Measurements from ENCODE around the gene DHRS13. TPM values are rescaled to one million over a fixed set of nuclear protein-coding genes. Genes with fewer than 3 reads are reported as not detected.
"Not testable (repeated sequence)": the region's sequence is repeated elsewhere in the genome, so short reads cannot be mapped to it uniquely, and the experiment has no call there.

The DHRS13 gene
- total RNA-seq, 2 donors from 2014 or later, result 6.3 to 7.5 TPM

DNA sequence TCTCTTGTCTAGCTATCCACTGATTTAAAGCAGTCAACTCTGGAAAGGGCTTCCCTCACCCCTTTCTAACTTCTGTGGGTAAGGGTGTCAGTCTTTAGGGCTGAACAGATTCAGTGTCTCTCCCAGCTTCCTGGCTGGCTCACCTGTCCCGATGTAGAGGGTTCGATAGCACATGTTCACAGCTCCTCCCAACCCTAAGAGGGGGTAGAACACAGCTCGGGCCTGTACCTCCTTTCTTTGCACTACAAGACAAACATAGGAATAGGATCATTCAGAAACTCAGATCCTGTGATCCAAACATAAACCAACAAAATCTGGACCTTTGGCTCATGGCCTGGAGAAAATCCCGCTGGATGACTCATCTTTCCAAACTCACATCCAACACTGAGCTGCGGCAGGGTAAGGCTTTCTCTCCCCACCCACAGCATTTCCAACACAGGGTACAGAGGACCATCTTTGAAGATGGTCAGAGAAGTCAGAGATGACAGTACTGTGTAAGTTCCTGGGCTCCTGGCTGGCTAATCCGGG is 5.8 kb upstream of the DHRS13 start:
- no peak for DNase-seq
- intact Hi-C loops (cut with DNase I, micrococcal nuclease), result no loop called here
- ATAC-seq, result no peak

GRCh38 chr17:28907709-28908475 is 5.0 kb upstream of the DHRS13 start:
- ATAC-seq (no peak), DNase-seq (no peak)
- intact Hi-C loops (cut with DNase I, micrococcal nuclease), result no loop called here

GRCh38 chr17:28906706-28907438 is 4.0 kb upstream of the DHRS13 start:
- ATAC-seq (peak; percentile 12), DNase-seq (no peak)
- intact Hi-C loops (cut with DNase I, micrococcal nuclease), result no loop called here

DNA sequence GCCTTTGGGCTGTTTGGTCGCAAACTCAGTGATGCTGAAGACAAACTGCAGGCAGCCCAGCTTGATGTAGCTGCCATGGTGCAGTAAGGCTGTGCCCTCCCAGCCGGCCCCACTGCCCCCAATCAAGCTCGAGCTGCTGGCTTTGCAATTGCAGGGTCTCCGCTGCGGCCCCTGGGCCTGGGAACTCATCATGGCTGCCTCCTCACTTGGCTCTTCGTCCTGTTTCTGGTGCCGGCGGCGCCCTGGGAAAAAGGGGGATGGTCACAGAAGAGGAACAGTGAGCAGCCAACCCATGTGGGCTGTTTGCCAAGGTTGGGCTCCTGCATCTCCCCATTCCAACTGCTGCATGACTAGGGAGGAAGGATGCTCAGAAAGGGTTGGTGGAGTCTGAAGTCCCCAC is 3.4 kb upstream of the DHRS13 start:
- ATAC-seq, result no peak
- no peak for DNase-seq
- intact Hi-C loops (cut with DNase I, micrococcal nuclease), result no loop called here

DNA sequence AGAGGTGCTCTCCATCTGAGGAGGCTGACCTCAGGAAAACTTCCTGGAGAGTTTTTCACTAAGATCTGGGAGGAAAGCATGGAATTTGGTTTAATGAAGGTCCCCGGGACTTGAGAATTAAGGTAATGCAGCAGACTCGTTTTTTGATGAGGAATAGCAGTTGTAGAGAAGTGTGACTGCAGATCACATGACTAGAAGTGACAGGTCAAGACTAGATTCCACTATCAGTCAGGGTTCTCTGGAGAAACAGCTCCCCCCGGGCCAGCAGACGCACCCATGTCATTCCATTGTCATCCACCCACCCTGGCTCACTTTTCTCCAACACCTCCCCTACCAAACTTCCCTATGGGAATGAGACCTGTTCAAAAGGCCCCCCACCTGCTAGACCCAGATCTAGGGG is 1.9 kb upstream of the DHRS13 start:
- DNase-seq (no peak), ATAC-seq (no peak)
- intact Hi-C loops (cut with DNase I, micrococcal nuclease), result no loop called here

GRCh38 chr17:28903546-28903841 is 615 bp upstream of the DHRS13 start:
- DNase-seq; ATAC-seq; intact Hi-C loops (cut with DNase I, micrococcal nuclease): not testable (repeated sequence)

DNA sequence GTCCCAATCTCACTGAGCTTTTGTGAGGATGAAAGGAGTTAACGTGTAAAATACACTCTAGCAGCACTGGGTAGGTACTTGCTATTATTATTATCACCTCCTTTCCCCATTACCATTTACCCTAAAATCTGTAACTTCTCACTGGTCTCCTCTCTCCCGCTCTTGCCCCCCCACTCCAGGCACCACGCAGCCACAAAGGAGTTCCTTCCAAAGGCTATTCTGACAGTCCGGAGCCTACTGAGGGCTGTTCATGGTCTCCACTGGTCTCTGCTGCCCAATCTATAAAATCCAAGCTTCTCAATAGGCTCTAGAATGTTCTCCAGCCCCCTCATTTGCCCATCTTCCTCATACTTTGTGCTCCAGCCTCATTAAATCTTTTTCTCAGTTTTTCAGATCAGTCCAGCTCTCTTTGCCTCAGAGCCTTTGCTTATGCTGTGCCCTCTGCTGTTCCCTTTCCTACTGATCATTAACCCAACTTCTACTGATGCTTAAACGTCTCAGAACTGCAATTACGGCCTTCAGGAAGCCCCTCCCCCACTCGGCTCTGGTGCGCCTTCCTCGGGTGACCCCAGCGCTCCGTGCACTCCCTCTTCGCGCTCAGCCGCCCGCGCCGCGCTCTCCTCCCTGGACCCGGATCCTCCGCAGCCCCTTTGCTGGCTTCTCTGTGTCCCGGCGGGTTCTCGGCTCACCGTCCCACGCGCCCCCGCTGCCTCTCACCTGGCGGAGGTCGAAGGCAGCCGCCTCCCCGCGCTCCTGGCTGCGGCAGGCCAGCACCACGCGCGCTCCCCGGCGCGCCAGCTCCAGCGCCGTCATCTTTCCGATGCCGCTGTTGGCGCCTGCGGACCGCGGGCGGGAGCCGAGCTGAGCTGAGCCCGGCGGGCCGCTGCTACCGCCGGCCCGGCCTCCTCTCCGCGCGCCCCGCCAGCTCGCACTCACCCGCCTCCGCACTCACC is 737 bp downstream of the DHRS13 start:
- intact Hi-C loops (cut with DNase I, micrococcal nuclease), result no loop called here
- peak; percentile 47 for ATAC-seq
- DNase-seq, result peak; percentile 53 to 77

- intact Hi-C loops (cut with DNase I, micrococcal nuclease), result no loop called here
- no peak for DNase-seq
- ATAC-seq, result no peak
Observed at GRCh38 chr17:28900986-28901726, 1.7 kb downstream of the DHRS13 start.

DNA sequence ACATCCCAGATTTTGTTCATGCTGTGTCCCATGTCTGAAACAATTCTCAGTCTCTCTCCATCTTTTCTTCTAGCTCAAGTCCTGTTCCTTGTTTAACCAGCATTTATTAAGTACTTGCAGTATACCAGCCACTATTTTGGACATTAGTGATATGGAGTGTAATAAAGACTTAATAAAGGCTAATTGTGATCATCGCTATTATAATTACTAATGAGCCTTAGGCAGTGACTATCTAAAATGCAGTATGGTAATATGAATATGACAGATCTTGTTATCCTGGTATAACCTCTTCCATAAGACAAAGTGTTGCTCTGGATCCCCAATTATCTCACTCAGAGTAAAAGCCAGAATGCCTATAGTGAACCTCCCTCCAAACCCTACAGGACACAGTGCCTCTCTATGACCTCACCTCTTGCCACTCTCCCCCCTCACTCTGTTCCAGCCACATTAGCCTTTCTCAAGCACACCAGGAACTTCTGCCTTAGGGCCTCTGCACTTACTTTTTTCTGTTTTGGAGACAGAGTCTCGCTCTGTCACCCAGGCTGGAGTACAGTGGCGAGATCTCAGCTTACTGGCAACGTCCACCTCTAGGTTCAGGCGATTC is 3.6 kb downstream of the DHRS13 start:
- intact Hi-C loops (cut with DNase I, micrococcal nuclease), result loop anchor here in 1 of 2 donors (10.0 kb wide), 1 partner anchor 135 kb away; no protein-coding TSS in a partner anchor
- no peak for ATAC-seq
- peak in 1 of 2 donors; percentile 2 for DNase-seq

DNA sequence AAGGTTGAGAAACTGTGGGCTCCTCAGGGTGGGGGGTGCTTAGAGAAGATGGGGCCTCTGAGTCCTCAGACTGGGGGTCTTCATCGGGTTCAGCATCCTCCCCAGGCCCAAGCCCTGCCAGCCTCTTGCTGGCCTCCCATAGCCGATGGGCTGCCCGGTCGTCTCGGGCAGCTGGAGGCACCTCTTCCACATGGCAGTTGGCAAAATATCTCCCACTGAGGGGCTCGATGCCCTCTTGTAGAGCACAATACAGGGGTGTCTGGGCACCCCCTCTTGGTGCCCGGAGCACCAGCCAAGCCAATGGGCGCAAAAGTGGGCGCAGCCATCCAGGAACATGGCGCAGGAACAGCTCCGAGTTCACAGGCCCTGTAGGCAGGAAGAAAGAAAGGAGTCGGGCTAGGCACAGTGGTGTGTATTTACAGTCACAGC is 4.3 kb downstream of the DHRS13 start:
- DNase-seq, result peak in 1 of 2 donors; percentile 23
- intact Hi-C loops (cut with DNase I, micrococcal nuclease), result loop anchor here in 1 of 2 donors (10.0 kb wide), 1 partner anchor 134 kb away; no protein-coding TSS in a partner anchor
- ATAC-seq, result no peak

- DNase-seq (peak in 1 of 2 donors; percentile 49), ATAC-seq (no peak)
- intact Hi-C loops (cut with DNase I, micrococcal nuclease), result loop anchor here in 1 of 2 donors (10.0 kb wide), 1 partner anchor 133 kb away; no protein-coding TSS in a partner anchor
Observed at GRCh38 chr17:28897769-28898526, 4.9 kb downstream of the DHRS13 start.

DNA sequence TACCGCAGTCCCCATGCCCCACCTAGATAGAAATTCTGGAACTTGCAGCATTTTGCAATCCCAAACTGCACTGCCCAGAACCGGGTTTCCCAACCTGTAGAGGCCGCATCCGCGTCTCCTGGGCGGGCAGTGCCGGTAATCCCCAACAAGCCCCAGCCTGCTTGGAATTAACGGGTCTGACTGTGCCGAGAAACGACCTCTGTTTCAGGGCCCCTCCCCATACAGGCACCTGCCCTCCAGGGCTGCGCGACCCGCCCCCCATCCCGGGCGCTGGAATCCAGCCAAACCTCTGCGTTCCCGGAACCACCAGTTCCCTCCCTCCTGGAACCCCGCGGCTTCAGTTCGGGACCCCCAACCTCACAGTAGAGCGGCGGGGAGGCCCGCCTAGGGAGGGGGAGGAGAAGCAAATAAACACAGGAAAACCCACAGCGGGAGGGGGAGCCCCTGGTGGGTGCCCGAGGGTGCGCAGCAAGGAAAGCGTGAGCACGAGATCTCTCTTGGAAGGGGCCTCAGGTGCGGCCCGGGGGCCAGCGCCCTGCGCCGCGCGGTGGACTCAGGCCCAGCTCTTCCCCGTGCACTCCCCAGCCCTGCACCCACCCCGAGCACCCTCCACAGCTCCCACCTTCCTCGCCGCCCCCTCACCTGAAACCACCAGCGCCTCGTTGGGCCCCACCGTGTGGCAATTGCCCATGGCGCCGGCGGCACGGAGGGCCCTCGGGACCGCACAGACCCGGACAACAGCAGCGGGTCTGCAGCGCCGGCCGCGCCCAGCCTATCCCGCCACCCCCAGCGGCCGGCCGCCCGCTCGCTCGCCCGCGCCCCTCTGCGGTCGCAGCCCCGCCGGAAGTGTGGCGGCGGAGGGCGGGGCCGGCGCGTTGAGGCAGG is 5.8 kb downstream of the DHRS13 start, which contains the start of gene FLOT2:
Gene FLOT2 (minus strand): TSS at position 850 of the 885 bp plus-strand sequence. CDS start 159 bp downstream, at position 691.
- intact Hi-C loops (cut with DNase I, micrococcal nuclease), result loop anchor here in 1 of 2 donors (10.0 kb wide), 1 partner anchor 132 kb away; no protein-coding TSS in a partner anchor
- ATAC-seq, result peak; percentile 77
- DNase-seq, result peak; percentile 62 to 77

DNA sequence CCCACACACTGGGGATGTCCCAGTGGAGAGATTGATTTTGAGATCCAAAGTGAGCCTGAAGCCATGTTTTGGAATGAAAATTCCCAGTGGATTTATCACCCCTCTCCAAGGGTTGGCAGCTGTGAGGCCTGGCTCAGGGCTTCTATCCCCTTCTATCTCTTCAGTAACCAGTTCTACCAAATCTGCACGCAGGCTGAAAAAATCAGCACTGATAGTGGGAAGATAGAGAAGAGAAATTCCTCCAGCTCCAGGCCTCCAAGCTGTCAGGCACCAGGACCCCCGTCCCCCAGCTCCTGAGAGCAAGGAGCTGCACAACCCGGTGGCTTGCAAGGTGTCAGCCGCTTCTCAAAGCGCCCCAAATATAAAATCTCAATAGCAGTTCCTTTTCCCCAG is 6.4 kb downstream of the DHRS13 start:
- no peak for ATAC-seq
- no peak for DNase-seq
- intact Hi-C loops (cut with DNase I, micrococcal nuclease), result loop anchor here in 1 of 2 donors (10.0 kb wide), 1 partner anchor 132 kb away; no protein-coding TSS in a partner anchor

- intact Hi-C loops (cut with DNase I, micrococcal nuclease), result loop anchor here in 1 of 2 donors (10.0 kb wide), 1 partner anchor 131 kb away; no protein-coding TSS in a partner anchor
- ATAC-seq, result no peak
- DNase-seq, result no peak
Observed at GRCh38 chr17:28895794-28896447, 7.0 kb downstream of the DHRS13 start.
